BE2C (cell line): Measurements from ENCODE around the gene PCNX1.

ENCODE experiments used
- DNase-seq: peaks from one replicate; pipeline ENCODE4 v3.0.0-alpha.2; 2020
- H3K27me3 ChIP-seq: fragments of 250-450 bp; sonication (Bioruptor Pico); 2 replicates; pipeline ENCODE4 v1.5.1; 2020; ENCODE audit warnings: mild to moderate bottlenecking
- H3K36me3 ChIP-seq: fragments of 250-450 bp; sonication (Bioruptor Pico); 2 replicates; pipeline ENCODE4 v1.5.1; 2020; ENCODE audit warnings: mild to moderate bottlenecking
- H3K4me1 ChIP-seq: fragments of 250-450 bp; sonication (Bioruptor Pico); 2 replicates; pipeline ENCODE4 v1.5.1; 2020
- H3K4me3 ChIP-seq: 2 replicates; pipeline ENCODE4 v1.5.1; 2011; ENCODE audit warnings: low read depth, low read length
- H3K9me3 ChIP-seq: fragments of 250-450 bp; sonication (Bioruptor Pico); 2 replicates; pipeline ENCODE4 v1.5.1; 2020
- CTCF ChIP-seq: IDR thresholded peaks from 2 replicates; pipeline ENCODE4 v1.5.1; 2012; ENCODE audit warnings: mild to moderate bottlenecking, low read depth, low read length

Gene PCNX1

GRCh38 chr14:70884595-70885342, 22.5 kb upstream of the PCNX1 start:
- Histone ChIP-seq H3K4me3 (no peak overlapping the region), H3K4me1 (peaks cover 2% of the 10 kb centered on the region; the same call in 1 of the 2 replicates), H3K9me3 (no peaks in the 10 kb centered on the region; the same call in 1 of the 2 replicates), H3K27me3 (no peaks in the 10 kb centered on the region; the same call in 1 of the 2 replicates), H3K36me3 (no peaks in the 10 kb centered on the region)
- no peak for TF ChIP-seq CTCF
- DNase-seq = no peak

- TF ChIP-seq CTCF = no peak
Measured at GRCh38 chr14:70885343-70886022, 21.8 kb upstream of the PCNX1 start.

GRCh38 chr14:70886421-70887206, 20.6 kb upstream of the PCNX1 start:
- TF ChIP-seq CTCF = no peak
- no peak overlapping the region for H3K4me3 ChIP-seq
- H3K36me3 ChIP-seq = no peaks in the 10 kb centered on the region
- no peaks in the 10 kb centered on the region; the same call in 1 of the 2 replicates for H3K9me3 ChIP-seq
- DNase-seq = no peak
- peaks cover 2% of the 10 kb centered on the region for H3K4me1 ChIP-seq
- H3K27me3 ChIP-seq = no peaks in the 10 kb centered on the region; the same call in 1 of the 2 replicates

More at GRCh38 chr14:70885343-70886022, 21.8 kb upstream of the PCNX1 start:
- Histone ChIP-seq H3K4me1 (peaks cover 2% of the 10 kb centered on the region; the same call in 1 of the 2 replicates), H3K9me3 (no peaks in the 10 kb centered on the region; the same call in 1 of the 2 replicates), H3K27me3 (no peaks in the 10 kb centered on the region; the same call in 1 of the 2 replicates), H3K36me3 (no peaks in the 10 kb centered on the region), H3K4me3 (no peak overlapping the region)
- no peak for DNase-seq

GRCh38 chr14:70887207-70887681, 20.0 kb upstream of the PCNX1 start:
- no peaks in the 10 kb centered on the region for H3K36me3 ChIP-seq
- peaks cover 2% of the 10 kb centered on the region for H3K4me1 ChIP-seq
- H3K9me3 ChIP-seq = no peaks in the 10 kb centered on the region
- no peak for TF ChIP-seq CTCF
- no peaks in the 10 kb centered on the region; the same call in 1 of the 2 replicates for H3K27me3 ChIP-seq
- no peak overlapping the region for H3K4me3 ChIP-seq
- DNase-seq = no peak

GRCh38 chr14:70887737-70888499, 19.3 kb upstream of the PCNX1 start:
- no peak overlapping the region for H3K4me3 ChIP-seq
- TF ChIP-seq CTCF = peak; percentile 19
- no peak for DNase-seq
- no peaks in the 10 kb centered on the region; the same call in 1 of the 2 replicates for H3K27me3 ChIP-seq
- no peaks in the 10 kb centered on the region for H3K9me3 ChIP-seq
- H3K4me1 ChIP-seq = peaks cover 2% of the 10 kb centered on the region
- no peaks in the 10 kb centered on the region for H3K36me3 ChIP-seq
